Gastroesophageal sphincter (tissue), 3 donors: ENCODE results near the gene ADAM22.

ENCODE experiments used
- CTCF ChIP-seq, 4 experiments: fragments of 200-600 bp in 2 of 4; fragments of 450-650 bp in 2 of 4; sonication (generic) in 1 of 4; IDR thresholded peaks; one replicate each; pipeline ENCODE4 v1.5.1; 2017 to 2019; ENCODE audit warnings: antibody characterized with exemption in 4 of 4, mild to moderate bottlenecking in 2 of 4, moderate library complexity in 2 of 4
- POLR2A ChIP-seq, 2 donors: fragments of 450-650 bp; IDR thresholded peaks; one replicate each; pipeline ENCODE4 v1.6.1; 2017; ENCODE audit warnings: antibody characterized with exemption in 2 of 2, mild to moderate bottlenecking in 2 of 2, moderate library complexity in 1 of 2

- TF ChIP-seq CTCF (IDR thresholded peaks at IDR 0.05) (no peak), POLR2A (IDR thresholded peaks at IDR 0.05) (no peak)
Measured at GRCh38 chr7:88153378-88153777, 219.3 kb downstream of the ADAM22 start.
